HepG2 (cell line): ENCODE results near the gene ZFAND2B. TPM values are rescaled to one million over a fixed set of nuclear protein-coding genes. Genes with fewer than 3 reads are reported as not detected.
A peak's percentile ranks its signal among the peaks of the same experiment; 100 is the strongest.

Experiments
- ATAC-seq: fragments of 200-7000 bp; cut with Tn5 transposase; 3 replicates; pipeline ENCODE4 v1.9.1; 2020; ENCODE audit warnings: mild to moderate bottlenecking, moderate library complexity
- BruUV-seq: library from RNA; stranded (reverse); fragments of 400-500 nt; replicated peaks from 2 replicates; lab custom pipeline; 2021; lab: Mats Ljungman, UMichigan
- CTCF ChIA-PET: fragments of 300-600 bp; formaldehyde crosslinking; extraction: SDS; loops from one replicate; lab custom pipeline; 2021; ENCODE audit warnings: low total read pairs, inconsistent platforms, low intra/inter-chr PET ratio; lab: Yijun Ruan, JAX
- POLR2A ChIA-PET: fragments of 350-600 bp; sonication (Branson Sonifier 250); formaldehyde crosslinking; loops from one replicate; lab custom pipeline; 2020; ENCODE audit warnings: antibody characterized with exemption, inconsistent platforms; lab: Yijun Ruan, JAX
- DNase-seq: peaks from one replicate; pipeline ENCODE4 v3.0.0-alpha.2; 2015; ENCODE audit warnings: low spot score
- FAIRE-seq: peaks from 3 replicates; lab custom pipeline; 2011; peaks lifted over from hg19 to GRCh38; lab: Jason Lieb, UNC
- H2AFZ ChIP-seq: one replicate; pipeline ENCODE4 v1.6.1; 2011; ENCODE audit warnings: low read length, inconsistent platforms
- H3K27ac ChIP-seq: fragments of 300-600 bp; 3 replicates; pipeline ENCODE4 v1.8.0; 2011; ENCODE audit warnings: mixed run types, mild to moderate bottlenecking, mixed read lengths, low read length, inconsistent platforms; ENCODE audit not compliant: insufficient read depth; ENCODE audit errors: extremely low read length
- H3K27me3 ChIP-seq, 2 experiments: fragments of 200-600 bp in 1 of 2; 2 replicates in 1 of 2; 3 replicates in 1 of 2; pipeline versions ENCODE4 v1.6.0 to v1.8.0; 2011; ENCODE audit warnings: low read length in 2 of 2, mild to moderate bottlenecking in 2 of 2, moderate library complexity in 2 of 2, inconsistent platforms in 1 of 2; ENCODE audit not compliant: insufficient read depth in 2 of 2, control insufficient read depth in 1 of 2
- H3K36me3 ChIP-seq, 2 experiments: fragments of 200-600 bp in 1 of 2; replicated peaks in 1 of 2; 2 replicates in 1 of 2; 3 replicates in 1 of 2; pipeline versions ENCODE4 v1.5.1 to v1.8.0; 2011; ENCODE audit warnings: low read length in 2 of 2, inconsistent platforms in 1 of 2; ENCODE audit not compliant: insufficient read depth in 2 of 2, control insufficient read depth in 1 of 2
- H3K4me1 ChIP-seq: 2 replicates; pipeline ENCODE4 v1.5.1; 2012; ENCODE audit warnings: low read length, inconsistent platforms; ENCODE audit not compliant: insufficient read depth
- H3K4me2 ChIP-seq: 2 replicates; pipeline ENCODE4 v1.6.0; 2011; ENCODE audit warnings: low read depth, low read length, inconsistent platforms
- H3K4me3 ChIP-seq, 3 experiments: fragments of 200-600 bp in 1 of 3; sonication (generic), shearing (Covaris generic) in 1 of 3; replicated peaks in 1 of 3; 2 replicates each; pipeline ENCODE4 v1.5.1; 2011 to 2016; ENCODE audit warnings: low read length in 3 of 3, inconsistent platforms in 2 of 3, low read depth in 2 of 3, mild to moderate bottlenecking in 2 of 3, control low read depth in 1 of 3, mixed read lengths in 1 of 3; ENCODE audit not compliant: insufficient read depth in 1 of 3
- H3K79me2 ChIP-seq: one replicate; pipeline ENCODE4 v1.6.1; 2011; ENCODE audit warnings: low read length, inconsistent platforms; ENCODE audit not compliant: insufficient read depth
- H3K9ac ChIP-seq: 2 replicates; pipeline ENCODE4 v1.6.0; 2011; ENCODE audit warnings: mild to moderate bottlenecking, low read depth, low read length, inconsistent platforms; ENCODE audit not compliant: insufficient read depth
- H3K9me3 ChIP-seq: 2 replicates; pipeline ENCODE4 v1.5.1; 2012; ENCODE audit warnings: mild to moderate bottlenecking, low read length
- H4K20me1 ChIP-seq: 2 replicates; pipeline ENCODE4 v1.6.0; 2011; ENCODE audit warnings: inconsistent platforms, mild to moderate bottlenecking, low read length, moderate library complexity; ENCODE audit not compliant: insufficient read depth
- CEBPB ChIP-seq: IDR thresholded peaks from 2 replicates; pipeline ENCODE4 v1.6.1; 2011; ENCODE audit warnings: low read depth, low read length, improper control_type of control experiment, borderline replicate concordance
- DR1 ChIP-seq: sonication (generic); formaldehyde crosslinking; IDR thresholded peaks from 2 replicates; pipeline ENCODE4 v1.8.0; 2021; ENCODE audit warnings: mild to moderate bottlenecking, missing genetic modification reagents, inconsistent platforms
- EHMT2 ChIP-seq: fragments of 200-600 bp; sonication (generic); IDR thresholded peaks from 2 replicates; pipeline ENCODE4 v1.7.0; 2017; ENCODE audit warnings: antibody characterized with exemption, low read depth, low read length, borderline replicate concordance
- KDM5A ChIP-seq: fragments of 200-600 bp; sonication (generic); IDR thresholded peaks from 2 replicates; pipeline ENCODE4 v1.7.0; 2018; ENCODE audit warnings: antibody characterized with exemption, mild to moderate bottlenecking, low read length, borderline replicate concordance
- MEIS1 ChIP-seq: sonication (generic); formaldehyde crosslinking; IDR thresholded peaks from 2 replicates; pipeline ENCODE4 v1.9.0; 2021; ENCODE audit warnings: mild to moderate bottlenecking, missing genetic modification reagents, moderate library complexity, borderline replicate concordance
- POGZ ChIP-seq: sonication (generic); formaldehyde crosslinking; IDR thresholded peaks from 2 replicates; pipeline ENCODE4 v1.4.0; 2020; ENCODE audit warnings: mild to moderate bottlenecking, missing genetic modification reagents
- SOX5 ChIP-seq: IDR thresholded peaks from 2 replicates; pipeline ENCODE4 v1.6.1; 2016; ENCODE audit warnings: borderline replicate concordance
- ZNF883 ChIP-seq: sonication (generic); formaldehyde crosslinking; IDR thresholded peaks from 2 replicates; pipeline ENCODE4 v1.5.1; 2020; ENCODE audit warnings: mild to moderate bottlenecking, missing genetic modification reagents; ENCODE audit errors: not compliant biosample characterization
- ZSCAN30 ChIP-seq: sonication (generic); formaldehyde crosslinking; IDR thresholded peaks from 2 replicates; pipeline ENCODE4 v1.5.0; 2020; ENCODE audit warnings: mild to moderate bottlenecking, missing genetic modification reagents
- WGBS: methylation state at CpG from one replicate; pipeline ENCODE4 v1.1.6; 2017; ENCODE audit warnings: low lambda C conversion rate; 5-methylcytosine and 5-hydroxymethylcytosine counted together
- in situ Hi-C: cut with HindIII; loops from 2 replicates; pipeline ENCODE4 v1.10.0; 2017; ENCODE audit warnings: low pct_unique_long_range_greater_than_20kb; ENCODE audit not compliant: extremely low pct_ligation_motif_present
- intact Hi-C: fragments of 100-400 bp; cut with micrococcal nuclease; formaldehyde crosslinking; loops from one replicate; pipeline ENCODE4 v1.10.0; 2022; ENCODE audit not compliant: unreplicated experiment
- polyA plus RNA-seq, 8 experiments: library from polyadenylated mRNA; depleted of rRNA in 3 of 8; stranded (reverse) in 7 of 8; unstranded in 1 of 8; fragments of >200 nt; fragmentation: Illumina TruSeq in 4 of 8; extraction: Trizol in 4 of 8; gene quantifications; 2 replicates each; pipeline versions ENCODE4 v1.2.1 to v1.2.3, GENCODE V29; 2011 to 2016; ENCODE audit warnings: low read depth in 4 of 8, missing spikeins in 1 of 8, mixed read lengths in 1 of 8; ENCODE audit not compliant: insufficient read depth in 1 of 8
- total RNA-seq, 5 experiments: library from RNA; depleted of rRNA; stranded (reverse); fragments of >200 nt; fragmentation: Illumina TruSeq; extraction: Trizol; gene quantifications; 2 replicates each; pipeline ENCODE4 v1.2.3, GENCODE V29; 2016; ENCODE audit warnings: low read depth in 1 of 5
- TF ChIP-seq, protein P1 (sequence below): sonication (generic); formaldehyde crosslinking; IDR thresholded peaks from 2 replicates; pipeline ENCODE4 v1.8.0; 2022; ENCODE audit warnings: mild to moderate bottlenecking, missing genetic modification reagents; ENCODE audit not compliant: insufficient replicate concordance
- TF ChIP-seq, protein P2 (sequence below): sonication (generic); formaldehyde crosslinking; IDR thresholded peaks from 2 replicates; pipeline ENCODE4 v1.5.1; 2020; ENCODE audit warnings: missing genetic modification reagents, mild to moderate bottlenecking, borderline replicate concordance
- TF ChIP-seq, protein P3 (sequence below): IDR thresholded peaks from 2 replicates; pipeline ENCODE4 v1.6.1; 2016; ENCODE audit warnings: missing compliant biosample characterization, missing genetic modification reagents, borderline replicate concordance
- TF ChIP-seq, protein P4 (sequence below): sonication (generic); formaldehyde crosslinking; IDR thresholded peaks from 2 replicates; pipeline ENCODE4 v1.4.0; 2020; ENCODE audit warnings: missing genetic modification reagents, borderline replicate concordance

Gene ZFAND2B
- total and polyA plus RNA-seq, 2 of the 13 experiments (the other 11 are each of a cell fraction or from before 2014, with no cell fraction given) = 53.3 to 115 TPM

DNA sequence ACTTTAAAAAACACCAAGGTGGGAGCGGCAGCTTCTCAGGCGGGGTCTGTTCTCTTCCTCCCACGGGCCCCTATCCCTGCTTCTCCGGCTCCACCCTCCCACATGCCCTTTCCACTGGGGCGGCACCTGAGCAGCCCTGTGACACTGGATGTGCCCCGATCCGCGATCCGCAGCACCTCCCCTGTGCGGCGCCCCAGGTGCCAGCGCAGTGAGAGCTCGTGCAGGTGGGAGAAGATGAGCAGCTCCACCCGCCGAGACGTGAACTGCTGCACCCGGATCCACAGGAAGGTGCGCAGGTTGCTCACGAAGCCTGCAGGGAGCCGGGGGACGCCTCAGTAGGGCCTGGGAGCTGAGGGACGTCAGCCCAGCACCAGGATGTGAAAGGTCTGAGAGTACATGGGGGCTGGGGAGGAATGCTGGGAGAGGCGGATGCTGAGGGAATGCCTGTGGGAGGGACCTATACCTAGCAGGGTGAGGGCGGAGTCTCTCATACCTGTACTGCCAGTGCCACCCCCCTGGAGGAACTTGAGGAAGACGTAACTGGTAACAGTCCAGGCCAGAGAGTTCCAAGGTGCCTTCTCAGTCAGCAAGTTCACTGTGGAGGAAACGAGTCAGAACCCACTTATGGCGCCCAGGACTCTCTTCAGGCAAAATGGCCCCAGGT is 9.4 kb downstream of the ZFAND2B start:
- no peak for DNase-seq
- Histone ChIP-seq H3K4me2 (peak overlapping the region; percentile 99), H3K4me3 (no peak overlapping the region), H3K27me3 (no peaks in the 10 kb centered on the region), H3K79me2 (peaks cover 11% of the 10 kb centered on the region), H3K27ac (no peak overlapping the region), H3K9me3 (no peaks in the 10 kb centered on the region), H4K20me1 (no peaks in the 10 kb centered on the region), H3K36me3 (peaks cover 39 to 57% of the 10 kb centered on the region in 2 experiments), H2AFZ (no peak overlapping the region), H3K4me1 (peaks cover 49% of the 10 kb centered on the region), H3K9ac (no peak overlapping the region)
- no TSS peak for BruUV-seq
- POLR2A ChIA-PET = interaction anchor here (1.0 to 6.2 kb wide), 7 partner anchors 8 to 79 kb away, joined by 3 to 196 read pairs (median 15); partner anchors contain the start of genes CNPPD1, GLB1L, STK16 and ZFAND2B
- intact Hi-C loops (no loop called here), in situ Hi-C loops (no loop called here)
- FAIRE-seq = no peak
- CTCF ChIA-PET = no interaction called here
- ATAC-seq = no peak
- WGBS = 96% methylated on average over 27 of the region's 27 CpGs
- TF ChIP-seq, protein P1, sequence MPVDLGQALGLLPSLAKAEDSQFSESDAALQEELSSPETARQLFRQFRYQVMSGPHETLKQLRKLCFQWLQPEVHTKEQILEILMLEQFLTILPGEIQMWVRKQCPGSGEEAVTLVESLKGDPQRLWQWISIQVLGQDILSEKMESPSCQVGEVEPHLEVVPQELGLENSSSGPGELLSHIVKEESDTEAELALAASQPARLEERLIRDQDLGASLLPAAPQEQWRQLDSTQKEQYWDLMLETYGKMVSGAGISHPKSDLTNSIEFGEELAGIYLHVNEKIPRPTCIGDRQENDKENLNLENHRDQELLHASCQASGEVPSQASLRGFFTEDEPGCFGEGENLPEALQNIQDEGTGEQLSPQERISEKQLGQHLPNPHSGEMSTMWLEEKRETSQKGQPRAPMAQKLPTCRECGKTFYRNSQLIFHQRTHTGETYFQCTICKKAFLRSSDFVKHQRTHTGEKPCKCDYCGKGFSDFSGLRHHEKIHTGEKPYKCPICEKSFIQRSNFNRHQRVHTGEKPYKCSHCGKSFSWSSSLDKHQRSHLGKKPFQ (CRISPR knock-in tag) = no peak
- TF ChIP-seq CEBPB (no peak), SOX5 (CRISPR knock-in tag) (no peak), ZSCAN30 (CRISPR knock-in tag) (no peak), DR1 (no peak), KDM5A (no peak), ZNF883 (CRISPR knock-in tag) (no peak), MEIS1 (CRISPR knock-in tag) (no peak), EHMT2 (no peak), POGZ (no peak)
- TF ChIP-seq, protein P2, sequence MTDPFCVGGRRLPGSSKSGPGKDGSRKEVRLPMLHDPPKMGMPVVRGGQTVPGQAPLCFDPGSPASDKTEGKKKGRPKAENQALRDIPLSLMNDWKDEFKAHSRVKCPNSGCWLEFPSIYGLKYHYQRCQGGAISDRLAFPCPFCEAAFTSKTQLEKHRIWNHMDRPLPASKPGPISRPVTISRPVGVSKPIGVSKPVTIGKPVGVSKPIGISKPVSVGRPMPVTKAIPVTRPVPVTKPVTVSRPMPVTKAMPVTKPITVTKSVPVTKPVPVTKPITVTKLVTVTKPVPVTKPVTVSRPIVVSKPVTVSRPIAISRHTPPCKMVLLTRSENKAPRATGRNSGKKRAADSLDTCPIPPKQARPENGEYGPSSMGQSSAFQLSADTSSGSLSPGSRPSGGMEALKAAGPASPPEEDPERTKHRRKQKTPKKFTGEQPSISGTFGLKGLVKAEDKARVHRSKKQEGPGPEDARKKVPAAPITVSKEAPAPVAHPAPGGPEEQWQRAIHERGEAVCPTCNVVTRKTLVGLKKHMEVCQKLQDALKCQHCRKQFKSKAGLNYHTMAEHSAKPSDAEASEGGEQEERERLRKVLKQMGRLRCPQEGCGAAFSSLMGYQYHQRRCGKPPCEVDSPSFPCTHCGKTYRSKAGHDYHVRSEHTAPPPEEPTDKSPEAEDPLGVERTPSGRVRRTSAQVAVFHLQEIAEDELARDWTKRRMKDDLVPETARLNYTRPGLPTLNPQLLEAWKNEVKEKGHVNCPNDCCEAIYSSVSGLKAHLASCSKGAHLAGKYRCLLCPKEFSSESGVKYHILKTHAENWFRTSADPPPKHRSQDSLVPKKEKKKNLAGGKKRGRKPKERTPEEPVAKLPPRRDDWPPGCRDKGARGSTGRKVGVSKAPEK (CRISPR knock-in tag) = no peak
- TF ChIP-seq, protein P3, sequence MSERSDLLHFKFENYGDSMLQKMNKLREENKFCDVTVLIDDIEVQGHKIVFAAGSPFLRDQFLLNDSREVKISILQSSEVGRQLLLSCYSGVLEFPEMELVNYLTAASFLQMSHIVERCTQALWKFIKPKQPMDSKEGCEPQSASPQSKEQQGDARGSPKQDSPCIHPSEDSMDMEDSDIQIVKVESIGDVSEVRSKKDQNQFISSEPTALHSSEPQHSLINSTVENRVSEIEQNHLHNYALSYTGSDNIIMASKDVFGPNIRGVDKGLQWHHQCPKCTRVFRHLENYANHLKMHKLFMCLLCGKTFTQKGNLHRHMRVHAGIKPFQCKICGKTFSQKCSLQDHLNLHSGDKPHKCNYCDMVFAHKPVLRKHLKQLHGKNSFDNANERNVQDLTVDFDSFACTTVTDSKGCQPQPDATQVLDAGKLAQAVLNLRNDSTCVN (CRISPR knock-in tag) = no peak
- TF ChIP-seq, protein P4, sequence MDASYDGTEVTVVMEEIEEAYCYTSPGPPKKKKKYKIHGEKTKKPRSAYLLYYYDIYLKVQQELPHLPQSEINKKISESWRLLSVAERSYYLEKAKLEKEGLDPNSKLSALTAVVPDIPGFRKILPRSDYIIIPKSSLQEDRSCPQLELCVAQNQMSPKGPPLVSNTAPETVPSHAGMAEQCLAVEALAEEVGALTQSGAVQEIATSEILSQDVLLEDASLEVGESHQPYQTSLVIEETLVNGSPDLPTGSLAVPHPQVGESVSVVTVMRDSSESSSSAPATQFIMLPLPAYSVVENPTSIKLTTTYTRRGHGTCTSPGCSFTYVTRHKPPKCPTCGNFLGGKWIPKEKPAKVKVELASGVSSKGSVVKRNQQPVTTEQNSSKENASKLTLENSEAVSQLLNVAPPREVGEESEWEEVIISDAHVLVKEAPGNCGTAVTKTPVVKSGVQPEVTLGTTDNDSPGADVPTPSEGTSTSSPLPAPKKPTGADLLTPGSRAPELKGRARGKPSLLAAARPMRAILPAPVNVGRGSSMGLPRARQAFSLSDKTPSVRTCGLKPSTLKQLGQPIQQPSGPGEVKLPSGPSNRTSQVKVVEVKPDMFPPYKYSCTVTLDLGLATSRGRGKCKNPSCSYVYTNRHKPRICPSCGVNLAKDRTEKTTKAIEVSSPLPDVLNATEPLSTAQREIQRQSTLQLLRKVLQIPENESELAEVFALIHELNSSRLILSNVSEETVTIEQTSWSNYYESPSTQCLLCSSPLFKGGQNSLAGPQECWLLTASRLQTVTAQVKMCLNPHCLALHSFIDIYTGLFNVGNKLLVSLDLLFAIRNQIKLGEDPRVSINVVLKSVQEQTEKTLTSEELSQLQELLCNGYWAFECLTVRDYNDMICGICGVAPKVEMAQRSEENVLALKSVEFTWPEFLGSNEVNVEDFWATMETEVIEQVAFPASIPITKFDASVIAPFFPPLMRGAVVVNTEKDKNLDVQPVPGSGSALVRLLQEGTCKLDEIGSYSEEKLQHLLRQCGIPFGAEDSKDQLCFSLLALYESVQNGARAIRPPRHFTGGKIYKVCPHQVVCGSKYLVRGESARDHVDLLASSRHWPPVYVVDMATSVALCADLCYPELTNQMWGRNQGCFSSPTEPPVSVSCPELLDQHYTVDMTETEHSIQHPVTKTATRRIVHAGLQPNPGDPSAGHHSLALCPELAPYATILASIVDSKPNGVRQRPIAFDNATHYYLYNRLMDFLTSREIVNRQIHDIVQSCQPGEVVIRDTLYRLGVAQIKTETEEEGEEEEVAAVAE = no peak
